Right forelimb (tissue), 1 donor: ENCODE data around the gene PDE4C.

Source experiments
- DNase-seq: peaks from one replicate; pipeline ENCODE4 v3.0.0-alpha.2; 2018

PDE4C gene

DNA sequence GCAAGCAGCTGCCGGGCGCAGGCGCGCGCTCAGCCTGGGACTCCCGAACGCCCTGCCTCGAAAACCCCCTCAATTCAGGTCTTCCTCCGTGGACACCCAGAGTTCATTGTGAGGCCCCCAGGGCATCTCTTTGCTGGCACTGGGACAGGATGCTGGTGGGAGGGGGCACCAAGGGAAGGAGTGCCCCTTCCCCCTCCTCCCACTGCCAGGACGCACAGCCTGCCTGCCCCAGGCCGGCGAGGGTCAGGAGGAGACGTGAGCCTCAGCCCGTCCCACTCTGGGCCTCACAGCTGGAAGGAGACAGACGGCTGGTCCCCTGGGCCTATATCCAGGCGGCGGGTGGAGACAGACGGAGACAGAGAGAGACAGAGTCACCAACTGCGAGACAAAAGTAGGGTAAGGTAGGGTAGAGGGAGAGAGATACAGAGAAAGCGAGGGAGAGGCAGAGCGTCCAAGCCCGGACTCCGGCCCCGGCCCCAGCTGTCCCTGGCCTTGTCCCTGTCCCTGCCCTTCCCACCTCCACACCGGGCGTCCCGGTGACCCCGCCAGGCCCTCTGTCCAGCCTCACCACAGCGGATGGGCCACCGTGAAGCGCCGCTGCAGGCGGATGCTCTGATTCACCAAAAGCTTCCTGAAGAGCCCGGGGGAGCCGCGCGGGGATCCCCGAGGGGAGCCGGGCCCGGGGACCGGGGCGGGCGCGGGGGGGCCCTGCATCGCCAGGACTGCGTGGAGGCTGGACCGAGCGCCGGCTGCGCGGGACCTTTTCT lies at the start of gene PDE4C:
PDE4C (minus strand) TSS at position 737 of the 767 bp plus-strand sequence; CDS start at position 714, 23 bp downstream.
- no peak for DNase-seq

DNA sequence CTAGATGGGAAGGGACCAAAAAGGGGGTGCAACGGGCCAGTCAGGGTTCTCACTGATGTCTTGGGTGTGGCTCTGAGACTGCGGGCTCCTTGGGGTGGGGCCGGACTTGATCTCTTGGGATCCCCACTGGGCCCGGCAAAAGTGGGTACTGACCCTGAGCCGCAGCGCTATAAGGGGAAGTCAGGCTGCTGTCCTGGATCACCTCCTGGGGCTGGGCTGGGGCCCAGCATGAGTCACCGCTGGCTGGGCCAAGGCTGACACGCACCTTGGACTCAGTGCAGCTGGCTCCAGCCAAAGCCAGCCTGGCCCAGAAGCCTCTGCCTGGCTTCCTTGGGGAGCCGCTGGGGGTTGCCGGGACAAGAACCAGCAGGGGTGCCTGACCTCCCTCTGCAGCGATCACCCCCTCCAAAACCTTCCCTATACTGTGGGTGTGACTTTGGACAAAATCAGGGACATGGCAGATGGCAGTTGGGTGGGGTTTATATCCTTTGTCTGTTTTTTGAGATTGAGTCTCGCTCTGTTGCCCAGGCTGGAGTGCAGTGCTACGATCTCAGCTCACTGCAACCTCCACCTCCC lies 48.6 kb upstream of the PDE4C start:
- peak; percentile 92 for DNase-seq

DNA sequence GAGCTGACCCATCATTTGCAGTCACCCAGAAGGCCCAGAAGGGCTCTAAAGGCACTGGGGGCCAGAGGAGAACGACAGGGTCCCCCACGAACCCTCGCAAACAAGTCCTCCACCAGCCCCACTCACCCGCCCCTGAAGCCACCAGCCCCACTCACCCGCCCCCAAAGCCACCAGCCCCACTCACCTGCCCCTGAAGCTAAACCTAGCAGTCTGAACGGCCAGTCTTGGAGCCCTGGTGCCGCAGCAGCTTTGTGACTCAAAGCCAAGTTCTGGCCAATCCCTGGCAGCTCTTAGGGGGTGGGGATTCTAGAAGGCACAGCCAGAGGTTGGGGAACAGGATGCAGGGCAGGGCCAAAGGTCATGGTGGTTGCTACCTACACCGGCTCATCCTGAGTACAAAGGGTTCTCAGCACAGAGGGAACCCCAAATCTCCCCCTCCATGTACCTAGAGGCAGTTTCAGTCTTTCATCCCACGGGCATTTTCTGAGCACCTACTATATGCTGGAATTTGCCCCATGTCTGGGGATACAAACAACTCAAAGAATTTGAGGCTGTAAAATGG lies 48.1 kb upstream of the PDE4C start, which contains the start of gene IQCN:
IQCN (minus strand) TSS at position 234 of the 562 bp plus-strand sequence. CDS start 4,974 bp downstream, outside the sequence.
- peak; percentile 66 for DNase-seq

DNA sequence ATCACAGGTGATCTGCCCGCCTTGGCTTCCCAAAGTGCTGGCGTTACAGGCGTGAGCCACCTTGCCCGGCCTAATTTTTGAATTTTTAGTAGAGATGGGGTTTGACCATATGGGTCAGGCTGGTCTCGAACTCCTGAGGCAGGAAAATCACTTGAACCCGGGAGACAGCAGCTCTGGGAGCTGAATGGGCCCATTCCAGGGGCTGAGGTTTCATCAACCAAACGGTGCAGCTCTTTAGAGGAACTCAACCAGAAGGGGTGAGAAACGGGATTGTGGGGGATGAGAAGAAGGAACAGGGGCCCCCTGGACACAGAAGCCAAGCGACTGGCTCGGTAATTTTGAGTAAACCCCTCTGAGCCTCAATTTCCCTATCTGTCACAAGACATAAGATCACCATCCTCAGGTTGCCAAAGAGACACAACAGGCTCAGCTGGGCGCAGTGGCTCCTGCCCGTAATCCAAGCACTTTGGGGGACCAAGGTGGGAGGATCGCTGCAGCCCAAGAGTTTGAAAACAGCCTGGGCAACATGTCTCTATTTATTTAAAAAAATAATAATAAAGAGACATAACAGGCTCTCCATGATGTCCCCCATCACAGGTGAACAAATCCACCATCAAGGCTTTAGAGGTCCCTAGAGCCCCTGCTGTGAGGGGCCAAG lies 47.5 kb upstream of the PDE4C start:
- no peak for DNase-seq

DNA sequence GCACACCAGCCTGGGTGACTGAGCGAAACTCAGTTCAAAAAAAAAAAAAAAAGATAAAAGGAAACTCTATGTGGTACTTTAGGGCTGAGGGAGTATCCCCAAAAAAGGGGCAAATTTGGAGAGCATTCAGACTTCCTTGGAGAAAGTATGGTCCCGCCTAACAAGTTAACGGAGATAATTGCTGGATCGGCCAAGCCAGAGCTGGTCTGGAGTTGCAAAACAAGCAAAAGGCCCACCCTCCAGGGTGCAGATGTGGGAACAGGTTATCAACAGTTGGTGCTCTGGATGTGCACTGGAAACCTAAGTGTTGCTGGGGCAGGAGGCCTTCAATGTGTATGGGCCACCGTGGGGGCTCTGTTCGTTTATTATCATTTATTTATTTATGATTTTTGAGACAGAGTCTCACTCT lies 45.2 kb upstream of the PDE4C start:
- DNase-seq = no peak

GRCh38 chr19:18270326-18270725 lies 44.1 kb upstream of the PDE4C start:
- no peak for DNase-seq

DNA sequence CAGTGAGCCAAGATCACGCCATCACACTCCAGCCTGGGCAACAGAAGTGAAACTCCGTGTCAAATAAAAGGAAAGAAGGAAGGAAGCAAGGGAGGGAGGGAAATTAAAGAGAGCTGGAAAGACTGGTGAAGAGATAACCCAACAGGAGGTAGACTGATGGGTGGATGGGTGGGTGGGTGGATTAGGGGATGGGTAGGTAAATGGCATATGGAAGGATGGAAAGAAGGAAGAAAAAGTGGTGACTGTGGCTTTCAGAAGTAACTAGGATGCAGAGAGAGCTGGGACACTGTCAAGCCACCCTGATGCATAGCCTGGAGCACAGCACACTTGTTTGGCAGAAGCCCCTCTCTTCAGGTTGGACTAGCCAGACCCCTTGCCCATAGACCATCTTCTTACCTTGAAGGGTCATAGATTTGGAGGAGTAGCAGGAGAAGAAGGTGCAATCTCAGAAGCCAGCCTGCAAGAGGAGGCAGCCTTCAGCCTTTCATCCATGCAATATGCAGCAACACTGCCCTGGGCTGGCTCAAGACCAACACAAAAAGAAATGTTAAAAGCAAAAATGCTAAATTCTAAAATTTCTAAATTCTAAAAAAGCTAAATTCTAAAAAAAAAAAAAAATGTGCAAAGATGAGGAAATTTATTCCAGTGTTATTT lies 43.0 kb upstream of the PDE4C start:
- no peak for DNase-seq

DNA sequence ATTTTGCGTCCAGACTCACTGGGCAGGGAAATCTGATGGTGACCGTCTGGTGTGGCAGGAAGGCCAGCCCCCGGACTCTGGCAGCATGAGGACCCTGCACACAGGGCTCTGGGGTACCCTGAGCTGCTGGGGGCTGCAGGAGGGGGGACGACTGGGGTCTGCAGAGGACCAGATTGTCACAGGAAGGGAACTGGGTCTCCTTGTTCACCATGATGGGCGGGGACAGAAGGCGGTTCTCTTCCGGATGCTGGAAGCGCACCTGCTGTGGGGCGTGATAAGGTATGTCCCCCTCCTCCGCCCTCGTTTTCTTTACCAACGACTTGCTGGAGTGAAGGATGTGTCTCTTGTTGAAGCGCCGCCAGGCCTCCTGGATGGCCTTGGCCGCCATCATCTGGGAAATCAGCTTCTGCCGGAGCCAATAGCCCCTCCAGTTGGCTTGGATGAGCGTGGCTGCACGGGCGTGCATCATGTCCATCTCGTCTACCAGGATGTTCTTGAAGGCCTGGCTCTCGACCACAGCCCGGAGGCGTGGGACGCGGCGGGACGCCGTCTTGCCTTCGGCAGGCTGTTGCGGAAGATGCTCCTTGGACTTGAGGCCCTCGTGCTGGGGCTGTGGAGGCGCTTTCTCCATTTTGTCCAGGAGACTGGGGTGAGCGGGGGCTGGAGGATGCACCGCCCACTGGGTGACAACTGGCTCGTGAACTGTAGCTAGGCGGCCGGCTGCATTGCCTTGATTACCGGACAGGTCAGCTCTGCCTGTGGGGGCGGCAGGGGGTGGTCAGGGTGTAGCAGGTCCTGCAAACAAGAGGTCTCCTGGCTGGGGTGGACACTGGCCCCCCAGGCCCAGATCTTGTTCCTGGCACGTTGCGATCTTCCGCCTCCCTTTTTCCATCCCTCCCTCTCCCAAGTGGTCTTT lies 40.8 kb upstream of the PDE4C start:
- DNase-seq = no peak

DNA sequence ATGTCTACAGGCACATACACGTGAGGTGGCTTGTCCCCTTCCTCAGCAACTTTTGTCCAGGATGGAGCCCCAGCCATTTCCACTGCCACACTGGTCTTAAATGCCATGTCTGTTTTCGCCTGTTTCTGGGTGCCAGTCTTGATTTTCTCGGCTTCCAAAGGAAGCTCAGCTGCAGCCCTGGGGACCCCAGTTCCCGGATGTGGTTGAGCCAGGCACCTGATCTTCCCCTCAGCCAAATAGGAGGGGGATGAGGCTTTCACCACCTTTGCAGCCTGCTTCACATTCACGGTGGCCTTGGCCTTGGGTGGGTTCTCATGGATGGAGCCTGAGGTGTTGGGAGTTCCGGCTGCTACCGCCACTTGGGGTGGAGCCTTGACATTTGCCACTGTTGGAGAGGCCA lies 39.3 kb upstream of the PDE4C start:
- DNase-seq = no peak

DNA sequence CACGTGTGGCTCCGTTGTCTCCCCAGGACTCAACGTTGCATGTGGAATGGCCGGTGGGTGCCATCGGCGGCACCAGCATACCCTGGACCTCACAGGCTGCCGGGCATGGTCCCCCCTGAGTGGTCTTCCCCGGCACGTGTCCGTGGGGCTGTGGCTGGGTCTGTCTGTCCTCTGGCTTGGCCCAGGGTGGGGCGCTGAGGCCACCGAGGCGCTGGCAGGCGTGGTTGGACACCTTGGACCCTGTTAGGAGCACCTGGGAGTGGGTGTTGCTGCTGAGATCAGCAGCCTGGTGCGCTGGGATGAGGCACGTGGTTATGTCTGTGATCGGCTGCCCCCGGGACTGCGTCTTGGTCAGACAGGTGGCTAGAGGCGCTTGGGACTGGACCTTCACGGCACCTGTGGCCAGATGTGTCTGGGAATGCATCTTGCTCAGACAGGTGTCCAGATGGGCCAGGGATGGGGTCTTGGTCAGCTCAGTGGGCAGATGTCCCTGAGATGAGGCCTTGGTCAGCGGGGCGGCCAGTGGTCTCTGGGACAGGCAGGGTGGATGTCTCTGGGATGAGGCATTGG lies 38.8 kb upstream of the PDE4C start:
- no peak for DNase-seq

- no peak for DNase-seq
These were observed 38.1 kb upstream of the PDE4C start for GRCh38 chr19:18264137-18264854.

GRCh38 chr19:18263324-18264136 lies 37.3 kb upstream of the PDE4C start:
- no peak for DNase-seq

GRCh38 chr19:18262917-18263316 lies 36.7 kb upstream of the PDE4C start:
- no peak for DNase-seq

GRCh38 chr19:18262144-18262543 lies 35.9 kb upstream of the PDE4C start:
- no peak for DNase-seq

- DNase-seq = no peak
These were observed 35.2 kb upstream of the PDE4C start for GRCh38 chr19:18261474-18261873.

DNA sequence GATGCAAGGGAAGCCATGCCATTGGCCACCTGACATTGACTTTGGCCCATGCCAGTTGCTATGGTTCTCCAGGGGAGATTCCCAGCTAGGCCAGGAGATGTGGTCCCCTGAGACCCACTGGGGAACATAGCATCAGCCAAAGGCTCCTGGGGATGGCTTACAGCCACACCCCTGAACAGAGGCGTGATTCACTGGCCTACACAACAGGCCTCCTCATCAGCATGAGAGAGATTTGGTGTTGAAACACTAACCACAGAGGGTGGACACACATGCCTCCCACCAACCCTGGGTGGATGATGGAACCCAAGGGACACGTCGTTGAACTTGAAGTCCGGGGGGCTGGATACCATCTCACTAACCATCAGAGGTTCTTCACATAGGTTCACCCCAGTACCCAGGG lies 33.7 kb upstream of the PDE4C start:
- DNase-seq = no peak

DNA sequence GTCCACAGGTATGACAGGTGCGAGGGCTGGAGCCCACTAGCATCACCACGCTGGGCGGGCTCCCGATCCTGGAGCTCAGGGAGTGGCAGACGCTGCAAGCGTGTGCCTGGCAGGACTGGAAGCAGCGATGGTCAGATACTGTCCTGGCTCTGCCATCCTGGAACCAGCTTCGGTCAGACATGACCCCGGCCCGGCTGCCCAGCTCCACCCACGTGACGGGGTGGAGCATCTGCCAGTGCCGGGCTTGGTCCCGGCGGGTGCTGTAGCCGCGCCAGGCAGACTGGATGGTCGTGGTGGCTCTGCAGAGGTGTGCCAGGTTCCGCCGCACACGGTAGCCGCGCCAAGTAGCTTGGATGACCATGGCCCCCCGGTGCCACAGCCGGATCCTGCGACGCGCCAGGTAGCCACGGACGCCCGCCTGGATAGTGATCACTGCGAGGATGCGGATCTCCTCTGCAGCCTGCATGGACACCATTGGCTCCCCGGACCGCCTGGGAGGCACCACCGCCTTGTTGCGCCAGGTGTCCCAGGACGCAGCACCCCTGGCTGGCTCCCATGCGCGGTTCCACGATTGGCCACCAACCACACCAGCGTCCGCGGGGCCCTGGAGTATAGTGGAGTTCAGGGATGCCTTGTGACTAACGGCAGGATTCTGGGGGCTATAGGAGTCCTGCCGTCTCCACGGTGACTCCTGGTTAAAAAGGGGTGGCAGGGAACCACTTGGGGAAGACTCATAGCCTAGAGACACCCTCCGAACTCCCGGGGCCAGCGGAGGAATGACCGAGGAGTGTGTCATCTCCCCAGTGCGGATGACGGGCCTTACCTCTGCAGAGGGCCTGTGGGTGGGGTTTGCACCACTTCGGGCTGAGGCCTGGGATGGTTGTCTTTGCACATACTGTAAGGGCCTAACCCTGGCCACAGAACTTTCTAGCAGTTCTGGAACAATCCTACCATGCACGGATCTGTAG lies 31.5 kb upstream of the PDE4C start:
- no peak for DNase-seq
